CD4-positive, alpha-beta T cell treated with Interleukin-4 for 1 hour (primary cell): ENCODE results near the gene DNAH10.
A peak's percentile ranks its signal among the peaks of the same experiment; 100 is the strongest.
"Not testable (repeated sequence)": the region's sequence is repeated elsewhere in the genome, so short reads cannot be mapped to it uniquely, and the experiment has no call there.

ENCODE experiments used
- DNase-seq, 2 donors: peaks; one replicate each; pipeline ENCODE4 v3.0.0-alpha.2; 2020 to 2022

DNAH10 gene

DNA sequence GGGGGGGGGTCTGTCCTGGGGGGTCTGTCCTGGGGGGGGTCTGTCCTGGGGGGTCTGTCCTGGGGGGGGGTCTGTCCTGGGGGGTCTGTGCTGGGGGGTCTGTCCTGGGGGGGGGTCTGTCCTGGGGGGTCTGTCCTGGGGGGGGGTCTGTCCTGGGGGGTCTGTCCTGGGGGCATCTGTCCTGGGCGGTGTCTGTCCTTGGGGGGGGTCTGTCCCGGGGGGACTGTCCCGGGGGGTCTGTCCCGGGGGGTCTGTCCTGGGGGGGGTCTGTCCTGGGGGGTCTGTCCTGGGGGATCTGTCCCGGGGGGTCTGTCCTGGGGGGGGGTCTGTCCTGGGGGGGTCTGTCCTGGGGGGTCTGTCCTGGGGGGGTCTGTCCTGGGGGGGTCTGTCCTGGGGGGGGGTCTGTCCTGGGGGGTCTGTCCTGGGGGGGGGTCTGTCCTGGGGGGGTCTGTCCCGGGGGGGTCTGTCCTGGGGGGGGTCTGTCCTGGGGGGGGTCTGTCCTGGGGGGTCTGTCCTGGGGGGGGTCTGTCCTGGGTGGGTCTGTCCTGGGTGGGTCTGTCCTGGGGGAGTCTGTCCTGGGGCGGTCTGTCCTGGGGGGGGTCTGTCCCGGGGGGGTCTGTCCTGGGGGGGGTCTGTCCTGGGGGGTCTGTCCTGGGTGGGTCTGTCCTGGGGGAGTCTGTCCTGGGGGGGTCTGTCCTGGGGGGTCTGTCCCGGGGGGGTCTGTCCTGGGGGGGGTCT, 149.7 kb downstream of the DNAH10 start:
- not testable (repeated sequence) for DNase-seq

DNA sequence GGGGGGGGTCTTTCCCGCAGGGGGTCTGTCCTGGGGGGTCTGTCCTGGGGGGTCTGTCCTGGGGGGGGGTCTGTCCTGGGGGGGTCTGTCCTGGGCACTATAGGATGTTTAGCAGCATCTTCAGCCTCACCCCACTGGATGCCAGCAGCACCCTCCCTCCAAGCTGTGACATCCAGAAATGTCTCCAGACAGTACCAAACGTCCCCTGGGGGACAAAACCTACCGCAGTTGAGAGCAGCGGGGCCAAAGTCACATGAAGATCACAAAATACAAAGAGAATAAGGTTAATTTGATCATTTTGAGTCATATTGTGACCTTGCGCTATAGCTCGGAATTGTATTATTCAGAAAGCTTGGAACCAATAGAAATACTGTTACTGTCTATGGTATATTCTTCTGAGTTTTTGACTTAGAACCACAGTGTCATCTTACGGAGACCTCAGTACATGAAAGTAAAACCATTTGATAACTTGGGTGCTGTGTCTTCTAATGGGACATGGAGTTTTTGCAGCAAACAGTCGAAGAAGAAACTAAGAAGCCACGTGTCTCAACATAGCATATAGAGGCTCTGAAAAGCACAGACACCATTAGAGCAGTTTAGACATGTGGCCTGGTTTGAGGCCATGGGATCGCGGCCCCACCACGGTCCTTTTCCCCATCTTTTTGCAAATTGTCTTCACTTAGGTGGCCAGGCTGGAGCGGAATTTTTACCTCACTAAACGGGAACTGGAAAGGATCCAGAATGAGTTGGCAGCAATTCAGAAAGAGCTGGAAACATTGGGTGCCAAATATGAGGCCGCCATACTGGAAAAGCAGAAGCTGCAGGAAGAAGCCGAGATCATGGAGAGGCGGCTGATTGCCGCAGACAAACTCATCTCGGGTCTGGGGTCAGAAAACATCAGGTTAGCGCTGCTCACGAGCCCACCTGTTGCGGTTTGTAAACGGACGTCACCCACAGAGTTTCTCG, 150.6 kb downstream of the DNAH10 start:
- DNase-seq: no peak

DNA sequence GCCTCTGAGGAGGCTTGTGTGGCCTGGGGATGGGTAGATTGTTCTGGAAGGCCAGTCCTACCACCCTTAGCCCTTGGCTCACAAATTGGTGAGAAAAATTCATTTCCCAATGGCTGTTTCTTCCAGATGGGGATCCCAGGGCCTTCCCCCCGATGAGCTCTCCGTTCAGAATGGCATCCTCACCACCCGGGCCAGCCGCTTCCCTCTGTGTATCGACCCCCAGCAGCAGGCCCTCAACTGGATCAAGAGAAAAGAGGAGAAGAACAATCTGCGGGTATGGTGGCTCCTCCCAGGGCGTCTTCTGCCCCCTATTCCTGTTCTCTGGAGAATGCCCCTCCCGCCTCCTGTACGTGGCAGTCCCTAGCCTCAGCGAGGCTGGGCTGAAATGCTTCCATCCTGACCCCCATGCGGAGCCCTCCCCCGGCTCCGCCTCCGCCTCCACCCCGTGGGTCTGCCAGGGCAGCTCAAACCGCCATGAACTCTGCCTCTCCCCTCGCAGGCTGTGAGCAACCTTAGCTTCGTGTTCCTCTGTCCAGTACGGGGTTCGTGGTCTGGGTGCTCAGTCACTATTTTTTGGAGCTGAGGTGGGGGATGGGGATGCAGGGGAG, 152.7 kb downstream of the DNAH10 start:
- no peak for DNase-seq

GRCh38 chr12:123916729-123917128, 154.6 kb downstream of the DNAH10 start:
- DNase-seq: no peak

DNA sequence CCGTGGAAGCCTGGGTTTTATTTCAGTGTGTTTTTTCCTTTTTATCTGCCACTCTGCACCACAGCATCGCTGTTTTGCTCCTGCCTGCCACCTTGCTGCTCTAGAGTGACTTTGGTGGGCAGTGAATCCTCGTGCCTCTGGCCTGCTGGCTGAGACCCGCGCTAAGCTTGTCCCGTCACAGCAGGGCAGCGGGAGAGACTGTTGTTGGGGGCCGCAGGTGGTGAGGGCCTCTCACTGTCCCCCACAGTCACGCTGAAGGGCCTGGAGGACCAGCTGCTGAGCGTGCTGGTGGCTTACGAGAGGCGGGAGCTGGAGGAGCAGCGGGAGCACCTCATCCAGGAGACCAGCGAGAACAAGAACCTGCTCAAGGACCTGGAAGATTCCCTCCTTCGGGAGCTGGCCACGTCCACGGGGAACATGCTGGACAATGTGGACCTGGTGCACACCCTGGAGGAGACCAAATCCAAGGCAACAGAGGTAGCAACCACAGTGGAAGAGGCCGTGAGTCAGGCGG, 155.3 kb downstream of the DNAH10 start:
- no peak for DNase-seq

DNA sequence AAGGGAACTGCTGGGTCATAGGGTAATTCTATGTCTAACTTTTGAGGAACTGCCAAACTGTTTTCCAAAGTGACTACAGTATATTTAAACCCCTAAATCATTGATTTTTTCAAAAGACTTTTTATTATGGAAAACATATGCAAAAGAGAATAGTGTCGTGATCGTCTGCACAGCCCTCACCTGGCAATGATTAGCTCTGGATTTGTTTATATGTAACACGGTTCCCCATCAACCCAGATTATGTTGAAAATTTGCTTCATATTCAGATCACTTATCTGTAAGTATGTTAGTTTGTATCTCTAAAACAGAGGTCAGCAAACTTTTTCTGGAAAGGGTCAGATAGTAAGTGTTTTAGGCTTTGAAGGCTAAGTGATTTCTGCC, 157.9 kb downstream of the DNAH10 start:
- no peak for DNase-seq

DNA sequence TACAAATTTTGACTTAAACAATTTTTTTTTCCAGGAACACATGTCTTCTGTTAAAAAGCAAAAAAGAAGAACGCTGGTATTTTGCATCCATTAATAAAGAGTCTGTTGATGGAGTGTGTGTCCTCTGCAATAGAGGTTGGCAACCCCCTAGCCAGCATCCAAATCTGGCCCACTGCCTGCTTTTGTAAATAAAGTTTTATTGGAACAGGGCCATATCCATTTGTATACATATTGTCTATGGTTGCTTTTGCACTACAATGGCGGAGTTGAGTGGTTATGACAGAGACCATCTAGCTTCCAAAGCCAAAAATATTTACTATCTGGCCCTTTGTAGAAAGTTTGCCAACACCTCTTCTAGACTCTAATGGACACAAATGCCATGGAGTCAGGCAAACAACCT, 160.9 kb downstream of the DNAH10 start:
- no peak for DNase-seq

- no peak for DNase-seq
Measured at GRCh38 chr12:123923927-123924326, 161.8 kb downstream of the DNAH10 start.

- DNase-seq: no peak
Measured at GRCh38 chr12:123924539-123924938, 162.4 kb downstream of the DNAH10 start.

DNA sequence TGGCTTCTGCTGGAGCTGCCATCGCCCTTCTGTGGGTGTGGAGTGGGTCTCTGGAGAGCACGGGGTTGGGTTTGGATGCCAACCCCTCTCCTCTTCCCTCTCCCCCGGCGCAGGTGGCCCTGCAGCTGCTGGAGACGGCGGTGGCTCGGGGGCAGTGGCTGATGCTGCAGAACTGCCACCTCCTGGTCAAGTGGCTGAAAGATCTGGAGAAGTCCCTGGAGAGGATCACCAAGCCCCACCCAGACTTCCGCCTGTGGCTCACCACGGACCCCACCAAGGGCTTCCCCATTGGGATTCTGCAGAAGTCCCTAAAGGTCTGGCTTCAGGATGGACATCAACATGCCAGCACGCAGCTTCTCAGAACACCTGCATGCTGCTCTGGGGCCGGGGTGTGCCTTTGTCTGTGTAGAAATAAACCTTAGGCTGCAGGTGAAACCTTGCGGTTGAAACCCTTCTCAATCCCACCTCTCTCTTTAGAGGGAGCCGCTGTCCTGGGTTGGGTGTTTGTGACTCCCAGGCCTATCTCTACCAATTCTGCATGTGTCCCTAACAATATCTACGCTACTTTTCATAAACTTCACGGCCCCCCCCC, 166.3 kb downstream of the DNAH10 start:
- DNase-seq: no peak

GRCh38 chr12:123928897-123929296, 166.8 kb downstream of the DNAH10 start:
- no peak for DNase-seq

- DNase-seq: no peak
Measured at GRCh38 chr12:123929946-123930583, 168.0 kb downstream of the DNAH10 start.

GRCh38 chr12:123931686-123932321, 169.7 kb downstream of the DNAH10 start:
- peak; percentile 34 to 42 for DNase-seq

- DNase-seq: no peak
Measured at GRCh38 chr12:123933214-123933613, 171.1 kb downstream of the DNAH10 start.

DNA sequence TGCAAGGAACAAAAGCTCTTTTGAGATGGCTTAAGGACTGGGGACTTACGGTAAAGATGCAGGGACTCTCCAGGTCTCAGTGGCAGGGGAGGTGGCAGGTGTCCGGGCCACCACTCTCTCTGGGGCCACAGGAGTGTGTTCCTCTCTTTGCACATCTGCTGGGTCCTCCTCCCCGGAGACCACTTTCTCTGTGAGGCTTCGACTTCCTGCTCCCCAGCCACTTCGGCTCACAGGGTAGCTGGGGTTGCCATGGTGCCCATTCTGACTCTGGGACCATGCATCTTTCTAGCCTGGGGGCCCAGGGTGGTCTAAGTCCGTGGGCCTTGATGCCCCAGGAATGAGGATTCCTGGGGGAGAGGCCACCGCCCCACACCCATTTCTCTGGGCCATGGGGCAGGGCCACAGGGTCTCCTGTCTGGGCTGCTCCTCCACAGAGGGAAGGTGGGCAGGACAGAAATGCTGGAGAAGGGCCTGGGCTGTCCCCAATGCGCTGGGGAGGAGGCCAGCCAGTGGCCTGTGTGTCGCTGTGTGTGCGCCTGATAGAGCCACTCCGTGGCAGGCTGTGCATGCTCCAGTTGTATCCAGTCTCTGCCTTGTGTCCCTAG, 172.0 kb downstream of the DNAH10 start:
- DNase-seq: no peak

DNA sequence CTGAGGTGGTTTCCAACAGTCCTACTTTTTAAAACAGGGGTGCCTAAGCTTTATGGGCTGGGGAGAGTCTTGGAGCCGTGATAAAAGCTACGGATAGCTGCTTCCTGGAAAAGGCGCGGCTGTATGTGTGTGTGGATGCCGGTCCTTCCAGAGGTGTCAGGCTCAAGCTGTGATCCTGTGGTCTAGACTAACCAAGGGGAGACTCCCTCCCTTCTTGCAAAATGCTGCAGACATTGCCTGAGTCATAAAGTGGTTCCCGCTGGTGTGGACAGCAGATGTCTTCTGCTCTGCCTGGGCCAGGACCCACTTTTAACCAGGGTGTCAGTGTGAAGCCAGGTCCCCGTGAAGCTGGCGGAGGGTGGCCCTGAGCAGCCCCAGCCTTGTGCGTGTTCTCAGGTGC, 172.7 kb downstream of the DNAH10 start:
- no peak for DNase-seq

- no peak for DNase-seq
Measured at GRCh38 chr12:123935956-123936355, 173.9 kb downstream of the DNAH10 start.

DNA sequence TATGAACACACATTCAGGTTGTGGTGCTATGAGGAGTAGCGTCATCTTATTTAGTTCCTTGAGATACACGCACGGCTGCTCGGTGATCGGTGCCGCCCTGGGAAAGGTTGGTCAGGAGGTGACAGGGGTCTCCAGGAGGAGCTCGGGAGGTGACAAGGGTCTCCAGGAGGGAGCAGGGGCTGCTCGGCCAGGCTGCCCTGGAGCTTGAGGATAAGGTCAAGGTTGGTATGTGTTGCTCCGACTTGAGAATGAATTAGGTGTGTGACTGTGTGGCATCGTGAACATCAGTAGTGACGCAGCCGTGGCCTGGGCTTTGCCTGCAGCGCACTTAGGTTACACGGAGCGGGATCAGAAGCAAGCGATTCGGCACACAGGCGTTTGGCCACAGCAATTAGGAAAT, 174.4 kb downstream of the DNAH10 start:
- DNase-seq: no peak

- no peak for DNase-seq
Measured at GRCh38 chr12:123936956-123937706, 175.0 kb downstream of the DNAH10 start.

DNA sequence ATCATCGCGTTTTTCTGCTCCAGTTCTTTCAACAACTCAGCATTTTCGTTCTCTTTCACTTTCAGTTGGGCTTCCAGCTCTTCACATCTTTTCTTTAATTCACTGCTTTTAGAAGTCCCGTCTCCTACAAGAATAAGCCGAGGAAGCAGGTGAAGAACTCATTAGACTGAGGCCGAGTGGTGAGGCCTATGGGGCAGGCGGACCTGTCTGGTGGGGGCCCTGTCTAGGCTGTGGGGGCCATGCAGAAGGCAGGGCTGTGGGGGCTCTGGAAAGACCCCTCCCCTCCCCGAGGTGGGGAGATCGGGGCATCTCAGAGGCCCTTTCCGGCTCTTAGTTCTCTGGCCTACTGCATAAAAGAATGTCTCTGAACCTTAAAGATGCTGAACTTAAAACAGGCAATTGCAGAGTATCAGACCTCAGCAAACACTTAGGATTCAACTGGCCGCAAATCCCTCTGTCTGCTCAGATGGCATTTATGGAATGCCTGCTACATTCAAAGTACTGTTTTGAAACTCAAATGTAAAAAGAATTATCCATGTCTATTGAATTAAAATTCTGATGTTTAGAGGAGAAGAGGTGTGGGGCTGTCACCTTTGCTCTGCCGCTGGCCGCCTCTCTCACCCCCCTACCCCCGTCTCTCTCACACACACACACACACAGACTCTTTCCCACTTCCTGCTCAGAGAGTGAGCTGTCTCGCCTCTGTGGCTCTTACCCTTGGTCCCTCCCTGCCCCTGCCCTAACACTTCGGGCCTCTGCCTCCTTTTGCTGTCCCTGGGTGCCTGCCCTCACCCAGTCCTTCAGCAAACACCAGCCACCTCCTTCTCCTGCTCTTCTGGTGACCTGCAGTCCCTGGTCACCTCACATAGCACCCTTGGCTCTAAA, 175.8 kb downstream of the DNAH10 start:
- peak; percentile 65 to 72 for DNase-seq
